HS-5 (cell line): ENCODE data around the gene PSMB1.
A peak's percentile ranks its signal among the peaks of the same experiment; 100 is the strongest.

Experiments used
- DNase-seq: peaks from one replicate; pipeline ENCODE4 v3.0.0-alpha.2; 2012; ENCODE audit warnings: low read depth

Gene PSMB1

GRCh38 chr6:170552765-170553533, at the start of gene PSMB1:
PSMB1 (minus strand) TSS chr6:170553307; CDS start chr6:170553242, 65 bp downstream.
- DNase-seq, result peak; percentile 86

GRCh38 chr6:170597278-170597677, 44.2 kb upstream of the PSMB1 start:
- DNase-seq, result no peak

GRCh38 chr6:170596426-170596825, 43.3 kb upstream of the PSMB1 start:
- DNase-seq, result no peak

- no peak for DNase-seq
These were observed 37.6 kb upstream of the PSMB1 start for GRCh38 chr6:170590725-170591124.

- no peak for DNase-seq
These were observed 31.9 kb upstream of the PSMB1 start for GRCh38 chr6:170584954-170585498.

- DNase-seq, result peak; percentile 65
These were observed 31.3 kb upstream of the PSMB1 start, which contains the start of gene PDCD2 for GRCh38 chr6:170584181-170584953. PDCD2 (minus strand) TSS chr6:170584637; CDS start chr6:170584581, 56 bp downstream.

GRCh38 chr6:170583756-170584180, 30.7 kb upstream of the PSMB1 start:
- no peak for DNase-seq

- no peak for DNase-seq
These were observed 25.8 kb upstream of the PSMB1 start for GRCh38 chr6:170578909-170579308.

- no peak for DNase-seq
These were observed 22.1 kb upstream of the PSMB1 start for GRCh38 chr6:170575250-170575649.

GRCh38 chr6:170572704-170573466, 19.8 kb upstream of the PSMB1 start:
- no peak for DNase-seq

- no peak for DNase-seq
These were observed 11.9 kb upstream of the PSMB1 start for GRCh38 chr6:170564936-170565530.

GRCh38 chr6:170561555-170561954, 8.4 kb upstream of the PSMB1 start:
- DNase-seq, result no peak

GRCh38 chr6:170555305-170555704, 2.2 kb upstream of the PSMB1 start:
- no peak for DNase-seq

- DNase-seq, result no peak
These were observed 1.7 kb upstream of the PSMB1 start for GRCh38 chr6:170554796-170555137.

GRCh38 chr6:170554013-170554795, 1.1 kb upstream of the PSMB1 start, which contains the start of gene TBP:
TBP (plus strand) TSS chr6:170554369; CDS start chr6:170557030, 2,661 bp downstream.
- peak; percentile 92 for DNase-seq

GRCh38 chr6:170553534-170554012, 466 bp upstream of the PSMB1 start:
- no peak for DNase-seq

GRCh38 chr6:170545405-170545804, 7.7 kb downstream of the PSMB1 start:
- DNase-seq, result no peak

- no peak for DNase-seq
These were observed 10.9 kb downstream of the PSMB1 start for GRCh38 chr6:170542031-170542719.

GRCh38 chr6:170537329-170537728, 15.8 kb downstream of the PSMB1 start:
- no peak for DNase-seq

- DNase-seq, result no peak
These were observed 16.4 kb downstream of the PSMB1 start for GRCh38 chr6:170536671-170537070.
